H1 (cell line): ENCODE results near the gene ENOPH1. TPM values are rescaled to one million over a fixed set of nuclear protein-coding genes. Genes with fewer than 3 reads are reported as not detected.

ENCODE experiments used
- ASH2L ChIP-seq: fragments of 200-600, 300-600 bp; sonication (generic); IDR thresholded peaks from one replicate; pipeline ENCODE4 v1.7.1; 2017; ENCODE audit warnings: low read length
- CHD1 ChIP-seq: IDR thresholded peaks from 2 replicates; pipeline ENCODE4 v1.6.1; 2012; ENCODE audit warnings: low read depth, low read length, improper control_type of control experiment
- EZH2 ChIP-seq: fragments of 200-600 bp; sonication (generic); IDR thresholded peaks from 2 replicates; pipeline ENCODE4 v1.7.1; 2012; ENCODE audit warnings: low read depth, mild to moderate bottlenecking, moderate library complexity, low read length, inconsistent platforms; ENCODE audit not compliant: severe bottlenecking
- RXRA ChIP-seq: IDR thresholded peaks from 2 replicates; pipeline ENCODE4 v1.6.1; 2011; ENCODE audit warnings: low read depth, mild to moderate bottlenecking, low read length, moderate library complexity; ENCODE audit not compliant: insufficient read depth
- ZNF274 ChIP-seq: IDR thresholded peaks from 2 replicates; pipeline ENCODE4 v1.7.0; 2012; ENCODE audit warnings: low read length, borderline replicate concordance; ENCODE audit errors: extremely low read depth
- polyA plus RNA-seq, 7 experiments: library from polyadenylated mRNA; depleted of rRNA in 3 of 7; stranded (reverse) in 5 of 7; unstranded in 2 of 7; fragments of >200 nt in 5 of 7; fragments of 200-250 nt in 2 of 7; gene quantifications; 1 replicate in 5 of 7; 2 replicates in 1 of 7; 4 replicates in 1 of 7; pipeline versions ENCODE4 v1.2.1 to v1.2.3, GENCODE V29; 2011 to 2013; ENCODE audit warnings: missing spikeins in 2 of 7, mixed read lengths in 2 of 7
- total RNA-seq: library from RNA; stranded (reverse); fragmentation: NEBNext Ultra II Directional; extraction: Animal tissue kit (Norgen Biotek cat#: 25700); gene quantifications from 2 replicates; pipeline ENCODE4 v1.2.1, GENCODE V29; 2021
- TF ChIP-seq, protein P1 (sequence below): fragments of 300-600 bp; sonication (generic); IDR thresholded peaks from 2 replicates; pipeline ENCODE4 v1.7.1; 2012; ENCODE audit warnings: low read length, moderate library complexity, mild to moderate bottlenecking, inconsistent platforms; ENCODE audit not compliant: insufficient replicate concordance
- TF ChIP-seq, protein P2 (sequence below), 3 experiments: IDR thresholded peaks; 1 replicate in 2 of 3; 2 replicates in 1 of 3; pipeline versions ENCODE4 v1.5.1 to v1.6.1; 2011; ENCODE audit warnings: low read length in 3 of 3, mild to moderate bottlenecking in 3 of 3, inconsistent platforms in 2 of 3, low read depth in 1 of 3, moderate library complexity in 1 of 3; ENCODE audit not compliant: insufficient read depth in 1 of 3; ENCODE audit errors: control extremely low read depth in 1 of 3
- TF ChIP-seq, protein P3 (sequence below): IDR thresholded peaks from 2 replicates; pipeline ENCODE4 v1.6.1; 2012; ENCODE audit warnings: inconsistent platforms

The ENOPH1 gene
- total and polyA plus RNA-seq, 2 of the 8 experiments (the other 6 are each of a cell fraction or from before 2014, with no cell fraction given) = 25.1 to 89.3 TPM

DNA sequence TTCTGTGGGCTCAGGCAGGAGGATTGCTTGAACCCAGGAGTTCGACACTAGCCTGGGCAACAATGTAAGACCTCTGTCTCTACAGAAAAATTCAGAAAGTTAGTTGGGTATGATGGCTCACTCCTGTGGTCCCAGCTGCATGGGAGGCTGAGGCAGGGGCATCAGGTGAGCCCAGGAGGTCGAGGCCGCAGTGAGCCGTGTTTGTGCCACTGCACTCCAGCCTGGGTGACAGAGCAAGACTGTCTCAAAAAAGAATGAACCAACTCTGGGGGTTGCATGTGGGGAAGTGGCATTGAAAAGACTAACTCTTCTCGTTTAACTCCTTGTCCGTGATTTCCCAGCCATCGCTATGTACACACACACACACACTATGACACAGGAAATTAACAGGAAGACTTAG lies 26.9 kb downstream of the ENOPH1 start (continued):
- TF ChIP-seq, protein P1, sequence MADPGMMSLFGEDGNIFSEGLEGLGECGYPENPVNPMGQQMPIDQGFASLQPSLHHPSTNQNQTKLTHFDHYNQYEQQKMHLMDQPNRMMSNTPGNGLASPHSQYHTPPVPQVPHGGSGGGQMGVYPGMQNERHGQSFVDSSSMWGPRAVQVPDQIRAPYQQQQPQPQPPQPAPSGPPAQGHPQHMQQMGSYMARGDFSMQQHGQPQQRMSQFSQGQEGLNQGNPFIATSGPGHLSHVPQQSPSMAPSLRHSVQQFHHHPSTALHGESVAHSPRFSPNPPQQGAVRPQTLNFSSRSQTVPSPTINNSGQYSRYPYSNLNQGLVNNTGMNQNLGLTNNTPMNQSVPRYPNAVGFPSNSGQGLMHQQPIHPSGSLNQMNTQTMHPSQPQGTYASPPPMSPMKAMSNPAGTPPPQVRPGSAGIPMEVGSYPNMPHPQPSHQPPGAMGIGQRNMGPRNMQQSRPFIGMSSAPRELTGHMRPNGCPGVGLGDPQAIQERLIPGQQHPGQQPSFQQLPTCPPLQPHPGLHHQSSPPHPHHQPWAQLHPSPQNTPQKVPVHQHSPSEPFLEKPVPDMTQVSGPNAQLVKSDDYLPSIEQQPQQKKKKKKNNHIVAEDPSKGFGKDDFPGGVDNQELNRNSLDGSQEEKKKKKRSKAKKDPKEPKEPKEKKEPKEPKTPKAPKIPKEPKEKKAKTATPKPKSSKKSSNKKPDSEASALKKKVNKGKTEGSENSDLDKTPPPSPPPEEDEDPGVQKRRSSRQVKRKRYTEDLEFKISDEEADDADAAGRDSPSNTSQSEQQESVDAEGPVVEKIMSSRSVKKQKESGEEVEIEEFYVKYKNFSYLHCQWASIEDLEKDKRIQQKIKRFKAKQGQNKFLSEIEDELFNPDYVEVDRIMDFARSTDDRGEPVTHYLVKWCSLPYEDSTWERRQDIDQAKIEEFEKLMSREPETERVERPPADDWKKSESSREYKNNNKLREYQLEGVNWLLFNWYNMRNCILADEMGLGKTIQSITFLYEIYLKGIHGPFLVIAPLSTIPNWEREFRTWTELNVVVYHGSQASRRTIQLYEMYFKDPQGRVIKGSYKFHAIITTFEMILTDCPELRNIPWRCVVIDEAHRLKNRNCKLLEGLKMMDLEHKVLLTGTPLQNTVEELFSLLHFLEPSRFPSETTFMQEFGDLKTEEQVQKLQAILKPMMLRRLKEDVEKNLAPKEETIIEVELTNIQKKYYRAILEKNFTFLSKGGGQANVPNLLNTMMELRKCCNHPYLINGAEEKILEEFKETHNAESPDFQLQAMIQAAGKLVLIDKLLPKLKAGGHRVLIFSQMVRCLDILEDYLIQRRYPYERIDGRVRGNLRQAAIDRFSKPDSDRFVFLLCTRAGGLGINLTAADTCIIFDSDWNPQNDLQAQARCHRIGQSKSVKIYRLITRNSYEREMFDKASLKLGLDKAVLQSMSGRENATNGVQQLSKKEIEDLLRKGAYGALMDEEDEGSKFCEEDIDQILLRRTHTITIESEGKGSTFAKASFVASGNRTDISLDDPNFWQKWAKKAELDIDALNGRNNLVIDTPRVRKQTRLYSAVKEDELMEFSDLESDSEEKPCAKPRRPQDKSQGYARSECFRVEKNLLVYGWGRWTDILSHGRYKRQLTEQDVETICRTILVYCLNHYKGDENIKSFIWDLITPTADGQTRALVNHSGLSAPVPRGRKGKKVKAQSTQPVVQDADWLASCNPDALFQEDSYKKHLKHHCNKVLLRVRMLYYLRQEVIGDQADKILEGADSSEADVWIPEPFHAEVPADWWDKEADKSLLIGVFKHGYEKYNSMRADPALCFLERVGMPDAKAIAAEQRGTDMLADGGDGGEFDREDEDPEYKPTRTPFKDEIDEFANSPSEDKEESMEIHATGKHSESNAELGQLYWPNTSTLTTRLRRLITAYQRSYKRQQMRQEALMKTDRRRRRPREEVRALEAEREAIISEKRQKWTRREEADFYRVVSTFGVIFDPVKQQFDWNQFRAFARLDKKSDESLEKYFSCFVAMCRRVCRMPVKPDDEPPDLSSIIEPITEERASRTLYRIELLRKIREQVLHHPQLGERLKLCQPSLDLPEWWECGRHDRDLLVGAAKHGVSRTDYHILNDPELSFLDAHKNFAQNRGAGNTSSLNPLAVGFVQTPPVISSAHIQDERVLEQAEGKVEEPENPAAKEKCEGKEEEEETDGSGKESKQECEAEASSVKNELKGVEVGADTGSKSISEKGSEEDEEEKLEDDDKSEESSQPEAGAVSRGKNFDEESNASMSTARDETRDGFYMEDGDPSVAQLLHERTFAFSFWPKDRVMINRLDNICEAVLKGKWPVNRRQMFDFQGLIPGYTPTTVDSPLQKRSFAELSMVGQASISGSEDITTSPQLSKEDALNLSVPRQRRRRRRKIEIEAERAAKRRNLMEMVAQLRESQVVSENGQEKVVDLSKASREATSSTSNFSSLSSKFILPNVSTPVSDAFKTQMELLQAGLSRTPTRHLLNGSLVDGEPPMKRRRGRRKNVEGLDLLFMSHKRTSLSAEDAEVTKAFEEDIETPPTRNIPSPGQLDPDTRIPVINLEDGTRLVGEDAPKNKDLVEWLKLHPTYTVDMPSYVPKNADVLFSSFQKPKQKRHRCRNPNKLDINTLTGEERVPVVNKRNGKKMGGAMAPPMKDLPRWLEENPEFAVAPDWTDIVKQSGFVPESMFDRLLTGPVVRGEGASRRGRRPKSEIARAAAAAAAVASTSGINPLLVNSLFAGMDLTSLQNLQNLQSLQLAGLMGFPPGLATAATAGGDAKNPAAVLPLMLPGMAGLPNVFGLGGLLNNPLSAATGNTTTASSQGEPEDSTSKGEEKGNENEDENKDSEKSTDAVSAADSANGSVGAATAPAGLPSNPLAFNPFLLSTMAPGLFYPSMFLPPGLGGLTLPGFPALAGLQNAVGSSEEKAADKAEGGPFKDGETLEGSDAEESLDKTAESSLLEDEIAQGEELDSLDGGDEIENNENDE = no peak
- no peak for TF ChIP-seq ASH2L
- TF ChIP-seq, protein P2, sequence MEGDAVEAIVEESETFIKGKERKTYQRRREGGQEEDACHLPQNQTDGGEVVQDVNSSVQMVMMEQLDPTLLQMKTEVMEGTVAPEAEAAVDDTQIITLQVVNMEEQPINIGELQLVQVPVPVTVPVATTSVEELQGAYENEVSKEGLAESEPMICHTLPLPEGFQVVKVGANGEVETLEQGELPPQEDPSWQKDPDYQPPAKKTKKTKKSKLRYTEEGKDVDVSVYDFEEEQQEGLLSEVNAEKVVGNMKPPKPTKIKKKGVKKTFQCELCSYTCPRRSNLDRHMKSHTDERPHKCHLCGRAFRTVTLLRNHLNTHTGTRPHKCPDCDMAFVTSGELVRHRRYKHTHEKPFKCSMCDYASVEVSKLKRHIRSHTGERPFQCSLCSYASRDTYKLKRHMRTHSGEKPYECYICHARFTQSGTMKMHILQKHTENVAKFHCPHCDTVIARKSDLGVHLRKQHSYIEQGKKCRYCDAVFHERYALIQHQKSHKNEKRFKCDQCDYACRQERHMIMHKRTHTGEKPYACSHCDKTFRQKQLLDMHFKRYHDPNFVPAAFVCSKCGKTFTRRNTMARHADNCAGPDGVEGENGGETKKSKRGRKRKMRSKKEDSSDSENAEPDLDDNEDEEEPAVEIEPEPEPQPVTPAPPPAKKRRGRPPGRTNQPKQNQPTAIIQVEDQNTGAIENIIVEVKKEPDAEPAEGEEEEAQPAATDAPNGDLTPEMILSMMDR (IDR thresholded peaks at IDR 0.05; ENCODE audit: control extremely low read depth in 1 of 3, insufficient read depth in 1 of 3, low read depth in 1 of 3, low read length in 3 of 3) = no peak
- no peak for TF ChIP-seq CHD1
- TF ChIP-seq ZNF274 = no peak
- TF ChIP-seq, protein P3, sequence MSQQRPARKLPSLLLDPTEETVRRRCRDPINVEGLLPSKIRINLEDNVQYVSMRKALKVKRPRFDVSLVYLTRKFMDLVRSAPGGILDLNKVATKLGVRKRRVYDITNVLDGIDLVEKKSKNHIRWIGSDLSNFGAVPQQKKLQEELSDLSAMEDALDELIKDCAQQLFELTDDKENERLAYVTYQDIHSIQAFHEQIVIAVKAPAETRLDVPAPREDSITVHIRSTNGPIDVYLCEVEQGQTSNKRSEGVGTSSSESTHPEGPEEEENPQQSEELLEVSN = no peak
- no peak for TF ChIP-seq RXRA
- no peak for TF ChIP-seq EZH2
